Measurements from ENCODE around the gene FASTK.
"Not testable (repeated sequence)": the region's sequence is repeated elsewhere in the genome, so short reads cannot be mapped to it uniquely, and the experiment has no call there.

FASTK gene

DNA sequence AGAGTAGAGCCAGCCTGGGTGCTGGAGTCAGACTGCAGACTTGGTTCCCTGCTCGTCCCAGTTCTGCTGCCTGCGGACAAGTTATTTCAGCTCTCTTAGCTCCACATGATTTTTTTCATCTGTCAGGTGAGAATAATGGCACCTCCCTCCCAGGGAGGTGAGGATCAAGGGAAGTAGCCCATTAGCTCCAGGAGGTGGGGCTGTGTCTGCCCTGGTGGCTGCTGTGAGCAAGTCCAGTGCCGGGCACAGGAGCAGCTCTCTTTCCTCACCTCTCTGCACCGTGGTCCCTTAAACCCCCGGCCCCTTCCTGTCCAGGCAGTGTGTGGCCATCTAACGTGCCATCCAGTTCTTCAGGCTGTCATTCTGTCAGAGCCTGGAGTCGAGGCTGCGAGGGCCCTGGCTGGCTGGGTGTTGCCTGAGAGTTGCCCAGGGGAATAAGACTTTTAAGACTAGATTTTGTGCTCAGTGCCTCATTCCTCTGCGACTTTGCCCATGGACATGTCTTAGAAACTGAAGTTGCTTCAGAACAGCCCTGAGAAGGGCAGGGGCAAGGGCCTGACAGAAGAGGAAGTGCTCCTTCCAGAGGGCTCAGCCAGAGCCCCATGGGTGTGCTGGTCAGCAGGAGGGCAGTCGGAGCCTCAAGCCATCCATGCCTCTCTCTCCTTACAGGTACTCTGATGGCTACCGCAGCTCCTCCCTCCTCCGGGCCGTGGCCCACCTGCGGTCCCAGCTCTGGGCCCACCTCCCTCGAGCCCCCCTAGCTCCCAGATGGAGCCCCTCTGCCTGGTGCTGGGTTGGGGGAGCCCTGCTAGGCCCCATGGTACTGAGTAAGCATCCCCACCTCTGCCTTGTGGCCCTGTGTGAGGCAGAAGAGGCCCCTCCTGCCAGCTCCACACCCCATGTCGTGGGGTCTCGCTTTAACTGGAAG lies 47.4 kb downstream of the FASTK start:
- in situ Hi-C loops (cut with MboI; ENCODE audit: low sequenced_read_pairs): no loop called here

- in situ Hi-C loops (cut with MboI; ENCODE audit: low sequenced_read_pairs): no loop called here
These were observed 49.6 kb downstream of the FASTK start for GRCh38 chr7:151031011-151031410.

GRCh38 chr7:151028948-151029501 lies 51.6 kb downstream of the FASTK start:
- in situ Hi-C loops (cut with MboI; ENCODE audit: low sequenced_read_pairs): no loop called here

GRCh38 chr7:151028131-151028947 lies 52.3 kb downstream of the FASTK start, which contains the start of gene ABCB8:
Gene ABCB8, plus strand, starts transcription at chr7:151028450. Its CDS starts 66 bp downstream, at chr7:151028516.
- in situ Hi-C loops (cut with MboI; ENCODE audit: low sequenced_read_pairs): no loop called here

- in situ Hi-C loops (cut with MboI; ENCODE audit: low sequenced_read_pairs): not testable (repeated sequence)
These were observed 52.9 kb downstream of the FASTK start for GRCh38 chr7:151027728-151028130.

- in situ Hi-C loops (cut with MboI; ENCODE audit: low sequenced_read_pairs): not testable (repeated sequence)
These were observed 53.6 kb downstream of the FASTK start for GRCh38 chr7:151026771-151027727.
